Naive thymus-derived CD4-positive, alpha-beta T cell (primary cell): Measurements from ENCODE around the gene RNF126. TPM values are rescaled to one million over a fixed set of nuclear protein-coding genes. Genes with fewer than 3 reads are reported as not detected.
"Not testable (repeated sequence)": the region's sequence is repeated elsewhere in the genome, so short reads cannot be mapped to it uniquely, and the experiment has no call there.

Experiments
- ATAC-seq: fragments of 150-1000 bp; cut with Tn5 transposase; 2 replicates; pipeline ENCODE4 v1.10.0; 2021; ENCODE audit warnings: mild to moderate bottlenecking, moderate library complexity
- CTCF ChIA-PET: fragments of 350-600 bp; sonication (Branson Sonifier 250); formaldehyde crosslinking; loops from one replicate; lab custom pipeline; 2021; ENCODE audit warnings: antibody characterized with exemption; lab: Charles Lee
- POLR2A ChIA-PET: fragments of 350-600 bp; sonication (Branson Sonifier 250); formaldehyde crosslinking; loops from one replicate; lab custom pipeline; 2021; ENCODE audit warnings: antibody characterized with exemption, inconsistent platforms; lab: Charles Lee
- DNase-seq, 9 donors: peaks; one replicate each; pipeline versions ENCODE4 v3.0.0 to v3.0.0-alpha.2; 2020 to 2022; ENCODE audit warnings: mixed read lengths in 1 of 9
- H3K27ac ChIP-seq: one replicate; pipeline ENCODE4 v1.7.0; 2013; ENCODE audit warnings: mild to moderate bottlenecking, low read depth, low read length, moderate library complexity
- H3K27me3 ChIP-seq, 2 donors: one replicate each; pipeline ENCODE4 v1.7.0; 2013; ENCODE audit warnings: low read length in 2 of 2, mild to moderate bottlenecking in 2 of 2, moderate library complexity in 2 of 2; ENCODE audit not compliant: control insufficient read depth in 2 of 2, insufficient read depth in 2 of 2
- H3K36me3 ChIP-seq, 3 experiments: 1 replicate in 2 of 3; 2 replicates in 1 of 3; pipeline ENCODE4 v1.7.0; 2013; ENCODE audit warnings: low read length in 3 of 3, mild to moderate bottlenecking in 3 of 3, moderate library complexity in 1 of 3; ENCODE audit not compliant: insufficient read depth in 3 of 3, control insufficient read depth in 2 of 3
- H3K4me1 ChIP-seq, 2 donors: one replicate each; pipeline ENCODE4 v1.7.0; 2013; ENCODE audit warnings: low read length in 2 of 2, mild to moderate bottlenecking in 2 of 2, moderate library complexity in 1 of 2; ENCODE audit not compliant: control insufficient read depth in 2 of 2, insufficient read depth in 2 of 2
- H3K4me3 ChIP-seq: 2 replicates; pipeline ENCODE4 v1.7.0; 2013; ENCODE audit warnings: mild to moderate bottlenecking, low read length
- H3K9me3 ChIP-seq, 3 experiments: 1 replicate in 2 of 3; 2 replicates in 1 of 3; pipeline ENCODE4 v1.7.0; 2013; ENCODE audit warnings: low read length in 3 of 3; ENCODE audit not compliant: control insufficient read depth in 2 of 3
- H3K27ac Mint-ChIP-seq, 9 donors: one replicate each; pipeline ENCODE4 v1.8.0; 2020 to 2022; ENCODE audit warnings: mixed read lengths in 9 of 9, mild to moderate bottlenecking in 8 of 9, moderate library complexity in 5 of 9, inconsistent platforms in 2 of 9
- H3K27me3 Mint-ChIP-seq, 5 donors: one replicate each; pipeline ENCODE4 v1.8.0; 2021 to 2022; ENCODE audit warnings: mixed read lengths in 5 of 5, mild to moderate bottlenecking in 1 of 5
- H3K36me3 Mint-ChIP-seq, 5 donors: one replicate each; pipeline ENCODE4 v1.8.0; 2020 to 2022; ENCODE audit warnings: mixed read lengths in 5 of 5, mild to moderate bottlenecking in 3 of 5, inconsistent platforms in 1 of 5
- H3K4me1 Mint-ChIP-seq, 7 donors: one replicate each; pipeline ENCODE4 v1.8.0; 2020 to 2022; ENCODE audit warnings: mixed read lengths in 7 of 7, mild to moderate bottlenecking in 3 of 7, inconsistent platforms in 1 of 7
- H3K4me3 Mint-ChIP-seq, 10 donors: one replicate each; pipeline ENCODE4 v1.8.0; 2020 to 2022; ENCODE audit warnings: mild to moderate bottlenecking in 10 of 10, mixed read lengths in 10 of 10, moderate library complexity in 6 of 10, inconsistent platforms in 2 of 10
- H3K9me3 Mint-ChIP-seq, 11 donors: one replicate each; pipeline ENCODE4 v1.8.0; 2020 to 2022; ENCODE audit warnings: mixed read lengths in 11 of 11, mild to moderate bottlenecking in 4 of 11, inconsistent platforms in 1 of 11, moderate library complexity in 1 of 11
- intact Hi-C, 2 donors: fragments of 100-400 bp; cut with micrococcal nuclease; formaldehyde crosslinking; loops; one replicate each; pipeline ENCODE4 v1.15.1; 2023
- polyA plus RNA-seq, 2 donors: library from polyadenylated mRNA; unstranded; fragments of 300-500 nt; fragmentation: Illumina TruSeq; gene quantifications; one replicate each; pipeline ENCODE4 v1.2.3, GENCODE V29; 2021
- total RNA-seq, 6 experiments: library from RNA in 5 of 6; stranded (reverse) in 5 of 6; gene quantifications; 1 replicate in 5 of 6; 2 replicates in 1 of 6; pipeline ENCODE4 v1.2.3 and lab custom pipeline; 2021 to 2026

Gene RNF126
- total and polyA plus RNA-seq, 7 experiments from 2014 or later: 55.3 to 110 (median 96.0) TPM

DNA sequence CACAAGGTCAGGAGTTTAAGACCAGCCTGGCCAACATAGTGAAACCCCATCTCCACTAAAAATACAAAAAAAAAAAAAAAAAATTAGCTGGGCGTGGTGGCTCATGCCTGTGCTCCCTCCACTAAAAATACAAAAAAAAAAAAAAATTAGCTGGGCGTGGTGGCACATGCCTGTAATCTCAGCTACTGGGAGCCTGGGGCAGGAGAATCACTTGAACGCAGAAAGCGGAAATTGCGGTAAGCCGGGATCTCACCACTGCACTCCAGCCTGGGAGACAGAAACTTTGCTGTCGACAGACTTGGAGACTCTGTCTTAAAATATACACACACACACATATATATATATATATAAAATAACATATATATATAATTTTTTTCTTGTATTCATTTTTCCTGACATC, 36.4 kb downstream of the RNF126 start:
- H3K27me3 ChIP-seq, H3K27me3 Mint-ChIP-seq, H3K4me1 ChIP-seq, H3K9me3 Mint-ChIP-seq, intact Hi-C loops, H3K27ac ChIP-seq, H3K4me3 Mint-ChIP-seq, H3K9me3 ChIP-seq, POLR2A ChIA-PET, DNase-seq, ATAC-seq, H3K27ac Mint-ChIP-seq, H3K4me3 ChIP-seq: not testable (repeated sequence)
- peaks cover 4 to 26% (median 10%) of the 10 kb centered on the region in 5 donors for H3K36me3 Mint-ChIP-seq
- peaks cover 0 to 80% (median 6%) of the 10 kb centered on the region in 3 experiments for H3K36me3 ChIP-seq
- CTCF ChIA-PET: interaction anchor here (0.6 to 1.0 kb wide), 2 partner anchors 39 to 134 kb away, joined by 3 to 7 read pairs; no protein-coding TSS in a partner anchor
- H3K4me1 Mint-ChIP-seq: peaks cover 10 to 25% (median 19%) of the 10 kb centered on the region in 7 donors

DNA sequence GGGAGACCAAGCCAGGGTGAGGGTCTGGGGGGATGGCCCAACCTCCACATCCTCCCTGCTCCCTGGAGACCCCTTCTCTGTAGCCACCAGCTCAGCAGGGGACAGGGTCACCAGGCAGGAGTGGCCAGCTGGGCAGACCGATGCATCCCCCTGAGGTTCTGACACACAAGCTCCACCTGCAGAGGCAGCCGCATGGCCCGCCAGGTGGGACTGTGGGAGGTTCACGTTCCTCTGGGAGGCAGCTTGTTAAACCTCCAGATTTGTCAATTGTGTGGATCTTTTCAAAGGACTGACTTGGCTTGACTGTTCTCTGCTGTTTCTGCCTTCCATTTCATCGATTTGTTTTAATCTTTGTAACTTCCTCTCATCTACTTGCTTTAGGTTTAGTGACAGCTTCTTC, 37.8 kb downstream of the RNF126 start:
- Mint-ChIP-seq H3K9me3 (no peaks in the 10 kb centered on the region), H3K4me3 (no peak overlapping the region), H3K4me1 (peaks cover 5 to 19% (median 13%) of the 10 kb centered on the region in 7 donors), H3K36me3 (peaks cover 4 to 26% (median 9%) of the 10 kb centered on the region in 5 donors), H3K27me3 (no peaks in the 10 kb centered on the region), H3K27ac (peak overlapping the region in 1 of 9 donors; percentile 58)
- POLR2A ChIA-PET: no interaction called here
- DNase-seq (no peak), ATAC-seq (no peak)
- H3K4me1 ChIP-seq: no peaks in the 10 kb centered on the region
- H3K9me3 ChIP-seq: no peaks in the 10 kb centered on the region
- intact Hi-C loops: no loop called here
- H3K36me3 ChIP-seq: peaks cover 0 to 76% (median 6%) of the 10 kb centered on the region in 3 experiments
- no peak overlapping the region for H3K4me3 ChIP-seq
- H3K27ac ChIP-seq: no peak overlapping the region
- CTCF ChIA-PET: interaction anchor here (0.8 to 1.0 kb wide), 2 partner anchors 38 to 95 kb away, joined by 3 to 7 read pairs; no protein-coding TSS in a partner anchor
- H3K27me3 ChIP-seq: no peaks in the 10 kb centered on the region

DNA sequence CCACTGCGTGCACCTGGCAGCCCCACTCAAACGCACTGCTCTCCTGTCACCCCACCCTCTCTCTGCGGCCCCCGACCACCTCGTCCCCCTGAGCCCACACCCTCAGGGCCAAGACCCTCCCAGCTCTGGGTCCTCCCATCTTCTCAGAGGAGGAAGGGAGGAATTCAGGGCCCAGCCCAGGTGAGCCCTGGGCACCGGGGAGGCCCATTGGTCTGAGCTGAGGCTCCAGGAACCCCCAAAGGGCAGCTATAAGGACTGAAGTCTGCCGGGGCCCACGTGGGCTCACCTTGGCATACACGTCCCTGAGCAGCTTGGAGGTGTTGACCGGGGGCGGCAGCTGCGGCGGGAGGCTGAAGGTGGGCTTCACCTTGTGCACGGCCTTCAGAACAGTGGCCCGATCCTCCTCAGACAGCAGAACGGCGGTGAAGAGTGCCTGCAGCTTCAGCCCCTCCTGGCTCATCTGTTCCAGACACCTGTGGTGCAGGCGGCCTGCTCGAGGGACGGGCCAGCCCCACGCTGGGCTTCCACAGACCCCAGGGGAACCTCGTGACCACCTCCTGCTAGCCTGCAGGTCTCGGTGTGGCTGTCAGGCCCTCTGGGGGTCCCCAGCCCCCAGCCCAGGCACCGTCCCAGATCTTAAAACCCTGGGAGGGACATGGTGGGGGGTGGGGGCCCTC, 38.4 kb downstream of the RNF126 start:
- Mint-ChIP-seq H3K9me3 (no peaks in the 10 kb centered on the region), H3K27ac (no peak overlapping the region), H3K4me1 (peaks cover 5 to 19% (median 8%) of the 10 kb centered on the region in 7 donors), H3K36me3 (peaks cover 4 to 30% (median 11%) of the 10 kb centered on the region in 5 donors), H3K27me3 (no peaks in the 10 kb centered on the region), H3K4me3 (no peak overlapping the region)
- H3K9me3 ChIP-seq: no peaks in the 10 kb centered on the region
- DNase-seq: no peak
- intact Hi-C loops: no loop called here
- H3K27ac ChIP-seq: no peak overlapping the region
- ChIA-PET CTCF (no interaction called here), POLR2A (no interaction called here)
- no peak overlapping the region for H3K4me3 ChIP-seq
- H3K27me3 ChIP-seq: no peaks in the 10 kb centered on the region
- peaks cover 0 to 78% (median 6%) of the 10 kb centered on the region in 3 experiments for H3K36me3 ChIP-seq
- no peak for ATAC-seq
- H3K4me1 ChIP-seq: no peaks in the 10 kb centered on the region

DNA sequence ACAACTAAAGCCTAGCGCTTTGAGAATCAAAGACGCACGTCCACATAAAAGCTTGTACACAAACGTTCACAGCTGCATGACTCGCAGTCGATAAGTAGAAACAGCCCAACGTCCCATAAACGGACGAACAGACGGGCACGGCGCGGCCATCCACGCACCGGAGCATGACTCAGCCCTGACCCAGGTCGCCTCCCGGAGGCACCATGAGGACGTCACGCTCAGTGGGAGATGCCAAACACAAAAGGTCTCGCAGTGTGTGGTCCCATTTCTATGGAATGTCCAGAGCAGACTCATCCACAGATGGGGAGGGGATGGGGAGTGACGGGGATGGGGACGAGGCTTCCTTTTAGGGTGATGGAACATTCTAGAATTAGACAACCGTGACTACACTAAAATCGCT, 39.0 kb downstream of the RNF126 start:
- Histone ChIP-seq H3K27me3 (no peaks in the 10 kb centered on the region), H3K4me3 (no peak overlapping the region), H3K4me1 (no peaks in the 10 kb centered on the region), H3K27ac (no peak overlapping the region), H3K36me3 (peaks cover 0 to 79% (median 3%) of the 10 kb centered on the region in 3 experiments), H3K9me3 (no peaks in the 10 kb centered on the region)
- CTCF ChIA-PET: no interaction called here
- no peak for ATAC-seq
- H3K9me3 Mint-ChIP-seq: no peaks in the 10 kb centered on the region
- peaks cover 3 to 15% (median 6%) of the 10 kb centered on the region in 7 donors for H3K4me1 Mint-ChIP-seq
- intact Hi-C loops: no loop called here
- H3K27ac Mint-ChIP-seq: no peak overlapping the region
- no peak for DNase-seq
- no peak overlapping the region for H3K4me3 Mint-ChIP-seq
- H3K27me3 Mint-ChIP-seq: no peaks in the 10 kb centered on the region
- peaks cover 5 to 28% (median 9%) of the 10 kb centered on the region in 5 donors for H3K36me3 Mint-ChIP-seq
- POLR2A ChIA-PET: no interaction called here

DNA sequence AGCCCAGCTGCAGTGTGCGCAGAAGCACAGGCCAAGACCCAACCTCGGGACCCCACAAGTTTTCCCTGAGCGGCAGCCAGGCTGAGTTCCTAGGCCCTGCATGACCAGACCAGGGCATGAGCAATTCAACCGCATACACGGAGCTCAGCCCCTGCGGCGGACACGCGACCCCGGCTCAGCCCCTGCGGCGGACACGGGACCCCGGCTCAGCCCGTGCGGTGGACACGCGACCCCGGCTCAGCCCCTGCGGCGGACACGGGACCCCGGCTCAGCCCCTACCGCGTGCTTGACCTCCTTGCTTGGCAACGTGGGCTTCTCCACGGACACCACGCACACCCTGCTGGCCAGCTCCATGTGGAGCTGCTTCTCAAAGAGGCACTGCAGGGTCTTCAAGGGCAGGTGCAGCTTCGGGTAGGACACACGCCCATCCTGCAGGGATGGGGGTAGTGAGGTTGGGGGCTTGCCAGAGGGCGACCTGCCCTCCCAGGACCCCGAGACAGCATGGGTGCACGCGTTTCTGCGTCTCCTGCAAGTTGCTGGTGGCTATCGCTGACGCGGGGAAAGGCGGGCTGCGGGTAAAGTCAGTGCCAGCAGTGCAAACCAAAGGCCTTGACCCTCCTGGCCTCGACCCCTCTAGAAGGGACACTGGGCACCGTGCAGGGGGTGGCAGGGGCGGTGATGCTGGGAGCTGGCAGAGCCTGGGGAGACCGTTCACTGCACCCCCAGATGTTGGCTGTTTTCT, 39.7 kb downstream of the RNF126 start:
- intact Hi-C loops: no loop called here
- no peaks in the 10 kb centered on the region for H3K27me3 ChIP-seq
- no peak overlapping the region for H3K4me3 Mint-ChIP-seq
- H3K4me3 ChIP-seq: no peak overlapping the region
- peaks cover 0 to 79% (median 0%) of the 10 kb centered on the region in 3 experiments for H3K36me3 ChIP-seq
- no peaks in the 10 kb centered on the region for H3K4me1 ChIP-seq
- H3K27ac Mint-ChIP-seq: no peak overlapping the region
- no peaks in the 10 kb centered on the region for H3K9me3 ChIP-seq
- ATAC-seq (no peak), DNase-seq (no peak)
- no peak overlapping the region for H3K27ac ChIP-seq
- ChIA-PET POLR2A (no interaction called here), CTCF (no interaction called here)
- peaks cover 0 to 9% (median 5%) of the 10 kb centered on the region in 7 donors for H3K4me1 Mint-ChIP-seq
- H3K27me3 Mint-ChIP-seq: no peaks in the 10 kb centered on the region
- H3K9me3 Mint-ChIP-seq: no peaks in the 10 kb centered on the region
- peaks cover 4 to 27% (median 11%) of the 10 kb centered on the region in 5 donors for H3K36me3 Mint-ChIP-seq

DNA sequence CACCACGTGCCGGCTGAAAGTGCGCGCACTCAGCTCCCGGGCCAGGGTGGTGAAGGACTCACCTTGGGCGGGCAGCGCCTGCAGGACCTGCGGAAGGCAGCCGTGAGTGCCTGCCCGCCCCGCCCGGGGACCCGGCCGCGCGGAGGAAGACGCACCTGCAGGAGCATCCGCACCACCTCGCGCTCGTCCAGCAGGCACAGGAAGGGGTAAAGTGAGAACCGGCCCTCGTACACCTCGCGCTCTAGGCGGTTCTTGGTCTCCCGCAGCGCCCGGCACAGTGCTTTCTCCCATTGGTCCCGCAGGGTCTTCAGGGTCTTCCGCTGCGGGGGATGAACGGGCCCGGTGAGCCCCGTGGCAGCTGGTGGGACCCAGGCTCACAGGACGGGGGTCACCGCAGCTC, 40.3 kb downstream of the RNF126 start:
- no peak overlapping the region for H3K4me3 Mint-ChIP-seq
- POLR2A ChIA-PET: interaction anchor here (1.2 kb wide), 1 partner anchor 11 kb away, joined by 6 read pairs; no protein-coding TSS in a partner anchor
- H3K27ac ChIP-seq: no peak overlapping the region
- H3K4me3 ChIP-seq: no peak overlapping the region
- no peaks in the 10 kb centered on the region for H3K27me3 ChIP-seq
- no peak for DNase-seq
- H3K27me3 Mint-ChIP-seq: no peaks in the 10 kb centered on the region
- peaks cover 4 to 24% (median 8%) of the 10 kb centered on the region in 5 donors for H3K36me3 Mint-ChIP-seq
- CTCF ChIA-PET: no interaction called here
- no peaks in the 10 kb centered on the region for H3K9me3 Mint-ChIP-seq
- H3K36me3 ChIP-seq: peaks cover 0 to 79% (median 0%) of the 10 kb centered on the region in 3 experiments
- no peaks in the 10 kb centered on the region for H3K9me3 ChIP-seq
- H3K27ac Mint-ChIP-seq: no peak overlapping the region
- H3K4me1 Mint-ChIP-seq: peaks cover 0 to 7% (median 4%) of the 10 kb centered on the region in 7 donors
- H3K4me1 ChIP-seq: no peaks in the 10 kb centered on the region
- intact Hi-C loops: no loop called here
- ATAC-seq: no peak
